Activated naive CD4-positive, alpha-beta T cell (primary cell): ENCODE data around the gene NUMA1.

ENCODE experiments used
- DNase-seq, 4 experiments: peaks; one replicate each; lab custom pipeline; 2025; lab: John Stamatoyannopoulos, UW

The NUMA1 gene

GRCh38 chr11:71962428-71963038, 117.8 kb downstream of the NUMA1 start:
- no peak for DNase-seq

GRCh38 chr11:71955898-71956456, 124.4 kb downstream of the NUMA1 start:
- no peak for DNase-seq
